Measurements from ENCODE around the gene METTL27. TPM values are rescaled to one million over a fixed set of nuclear protein-coding genes. Genes with fewer than 3 reads are reported as not detected.

METTL27 gene, protein sequence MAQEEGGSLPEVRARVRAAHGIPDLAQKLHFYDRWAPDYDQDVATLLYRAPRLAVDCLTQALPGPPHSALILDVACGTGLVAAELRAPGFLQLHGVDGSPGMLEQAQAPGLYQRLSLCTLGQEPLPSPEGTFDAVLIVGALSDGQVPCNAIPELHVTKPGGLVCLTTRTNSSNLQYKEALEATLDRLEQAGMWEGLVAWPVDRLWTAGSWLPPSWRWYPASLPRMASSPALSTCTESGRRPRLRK
- 10 to 100 TPM in 1 of 4 donors, 1 to 10 TPM in 1, under 1 TPM in 2; 0.89 to 14.4 (median 2.5) TPM for polyA plus RNA-seq
- long read RNA-seq, donor 1, transcript METTL27-201 (6 exons, 941 nt): major isoform, 8 of 8 reads
- long read RNA-seq, donor 1, partial matches to known transcripts: 0 of 8 reads
- long read RNA-seq, donor 1, other reads (novel, unspliced or antisense): 0 of 8 reads
- long read RNA-seq, donor 2: 0 reads
- long read RNA-seq, donor 3: 0 reads
- long read RNA-seq, donor 4: 0 reads
- long read RNA-seq, donor 5: 0 reads
- long read RNA-seq, donor 6, partial matches to known transcripts: 0 of 1 reads
- long read RNA-seq, donor 6, other reads (novel, unspliced or antisense): 0 of 1 reads
- long read RNA-seq, donor 7, partial matches to known transcripts: 0 of 1 reads
- long read RNA-seq, donor 7, other reads (novel, unspliced or antisense): 0 of 1 reads
- long read RNA-seq, donor 8: 0 reads
- long read RNA-seq, donor 9: 0 reads
- long read RNA-seq, donor 10, partial matches to known transcripts: 0 of 1 reads
- long read RNA-seq, donor 10, other reads (novel, unspliced or antisense): 0 of 1 reads

DNA sequence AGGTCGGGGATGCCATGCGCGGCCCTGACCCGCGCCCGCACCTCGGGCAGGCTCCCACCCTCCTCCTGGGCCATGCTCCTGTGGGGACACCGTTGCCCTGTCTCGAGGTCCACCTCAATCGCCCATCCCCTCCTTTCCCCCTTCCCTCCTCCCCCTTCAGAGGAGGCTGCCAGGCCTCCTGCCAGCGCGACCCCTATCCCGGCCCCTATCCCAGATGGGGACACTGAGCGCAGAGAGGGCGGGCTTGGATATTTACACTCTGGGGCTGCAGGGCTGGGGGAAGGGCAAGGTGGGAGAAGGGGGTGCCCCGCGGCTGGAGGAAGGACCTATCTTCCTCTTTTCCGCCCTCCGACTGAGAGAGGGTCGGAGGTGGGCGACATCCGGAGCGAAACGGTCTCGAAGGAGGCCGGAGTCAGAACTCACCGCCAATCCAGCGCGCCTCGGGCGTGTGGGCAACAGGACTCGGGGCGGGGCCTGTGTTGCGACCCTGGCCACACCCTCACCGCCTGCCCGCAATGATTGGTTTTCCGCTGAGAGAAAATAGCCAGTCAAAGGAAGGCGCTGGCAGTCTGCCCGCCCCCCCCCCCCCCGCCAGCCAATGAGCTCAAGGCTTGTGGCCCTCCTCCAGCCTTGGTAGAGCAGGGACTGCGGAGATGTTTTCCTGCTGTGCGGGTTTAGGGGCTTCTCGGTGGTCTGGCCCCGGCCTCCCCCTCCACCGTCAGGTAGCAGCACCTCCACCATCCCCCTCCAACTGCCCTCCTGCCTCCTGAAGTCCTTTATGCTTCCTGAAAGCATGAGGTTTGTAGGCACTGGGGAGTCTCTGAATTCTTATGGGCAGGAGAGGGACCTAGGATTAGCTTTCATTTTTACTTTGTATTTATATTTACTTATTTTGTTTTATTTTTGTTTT lies at the start of gene METTL27:
Gene METTL27 (minus strand): TSS at position 450 of the 910 bp plus-strand sequence. CDS start 376 bp downstream, at position 74.
- peak within 1 kb of the TSS; percentile 29 to 74 (median 33) for H3K27ac ChIP-seq (ENCODE audit: low read depth in 1 of 3, low read length in 2 of 3)
- H3K9me3 ChIP-seq (ENCODE audit: control insufficient read depth in 2 of 2, insufficient read depth in 1 of 2, low read depth in 1 of 2, low read length in 1 of 2): no peaks in the 10 kb centered on the region
- peak within 1 kb of the TSS; percentile 33 to 75 (median 75) for H3K4me3 ChIP-seq (ENCODE audit: low read depth in 1 of 3, low read length in 3 of 3)
- no peak for FAIRE-seq
- DNase-seq: peak; percentile 94 to 95
- H3K27me3 ChIP-seq (ENCODE audit: control insufficient read depth in 3 of 3, insufficient read depth in 3 of 3, low read length in 3 of 3): no peaks in the 10 kb centered on the region
- WGBS, 3 donors: 1 to 7% (median 4%) methylated on average over 40 to 44 of the region's 45 CpGs
- no peaks in the 10 kb centered on the region for H3K36me3 ChIP-seq (ENCODE audit: control insufficient read depth in 3 of 3, insufficient read depth in 2 of 3, low read depth in 1 of 3, low read length in 3 of 3)
- peaks cover 0 to 7% (median 3%) of the 10 kb centered on the region in 3 donors for H3K4me1 ChIP-seq (ENCODE audit: control insufficient read depth in 3 of 3, insufficient read depth in 2 of 3, low read depth in 1 of 3, low read length in 2 of 3)

DNA sequence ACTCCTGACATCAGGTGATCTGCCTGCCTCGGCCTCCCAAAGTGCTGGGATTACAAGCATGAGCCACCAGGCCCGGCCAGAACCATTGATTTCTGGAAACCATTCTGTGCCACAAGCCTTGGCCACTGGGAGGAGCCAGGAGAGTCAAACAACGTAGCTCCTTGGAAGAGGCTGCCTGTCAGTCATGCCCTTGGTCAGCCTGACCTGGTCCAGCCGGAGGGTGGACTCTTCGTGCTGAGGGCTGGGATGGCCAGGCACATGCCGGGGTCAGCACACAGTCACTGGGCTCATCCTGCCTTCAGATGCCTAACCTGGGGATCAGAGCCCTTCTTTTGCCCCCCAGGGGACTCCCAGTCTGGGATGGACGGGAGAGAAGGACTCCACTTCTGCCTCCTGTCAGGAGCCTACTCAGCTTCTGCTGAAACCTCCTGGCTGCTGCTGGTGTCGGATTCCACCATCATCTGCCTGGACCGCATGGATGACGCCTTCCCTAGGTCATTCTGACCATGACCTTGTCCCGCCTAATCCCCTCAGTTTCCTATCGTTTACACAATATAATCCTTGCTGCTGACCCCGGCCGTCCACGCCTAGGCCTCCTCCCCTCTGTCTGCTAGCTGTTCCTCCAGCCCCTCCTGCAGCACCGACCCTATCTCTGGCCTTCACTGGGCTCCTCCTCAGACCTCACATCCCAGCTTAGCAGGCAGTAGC lies 49.0 kb upstream of the METTL27 start:
- peaks cover 0 to 6% (median 0%) of the 10 kb centered on the region in 3 donors for H3K4me1 ChIP-seq (ENCODE audit: control insufficient read depth in 3 of 3, insufficient read depth in 2 of 3, low read depth in 1 of 3, low read length in 2 of 3)
- H3K27ac ChIP-seq (ENCODE audit: low read depth in 1 of 3, low read length in 2 of 3): no peak overlapping the region
- FAIRE-seq: no peak
- H3K27me3 ChIP-seq (ENCODE audit: control insufficient read depth in 3 of 3, insufficient read depth in 3 of 3, low read length in 3 of 3): peaks cover 0 to 4% (median 0%) of the 10 kb centered on the region in 3 donors
- H3K36me3 ChIP-seq (ENCODE audit: control insufficient read depth in 3 of 3, insufficient read depth in 2 of 3, low read depth in 1 of 3, low read length in 3 of 3): no peaks in the 10 kb centered on the region
- H3K4me3 ChIP-seq (ENCODE audit: low read depth in 1 of 3, low read length in 3 of 3): no peak overlapping the region
- DNase-seq: no peak
- peaks cover 0 to 5% of the 10 kb centered on the region in 2 donors for H3K9me3 ChIP-seq (ENCODE audit: control insufficient read depth in 2 of 2, insufficient read depth in 1 of 2, low read depth in 1 of 2, low read length in 1 of 2)
- 76 to 82% (median 81%) methylated on average over 16 of the region's 16 CpGs for WGBS, 3 donors

DNA sequence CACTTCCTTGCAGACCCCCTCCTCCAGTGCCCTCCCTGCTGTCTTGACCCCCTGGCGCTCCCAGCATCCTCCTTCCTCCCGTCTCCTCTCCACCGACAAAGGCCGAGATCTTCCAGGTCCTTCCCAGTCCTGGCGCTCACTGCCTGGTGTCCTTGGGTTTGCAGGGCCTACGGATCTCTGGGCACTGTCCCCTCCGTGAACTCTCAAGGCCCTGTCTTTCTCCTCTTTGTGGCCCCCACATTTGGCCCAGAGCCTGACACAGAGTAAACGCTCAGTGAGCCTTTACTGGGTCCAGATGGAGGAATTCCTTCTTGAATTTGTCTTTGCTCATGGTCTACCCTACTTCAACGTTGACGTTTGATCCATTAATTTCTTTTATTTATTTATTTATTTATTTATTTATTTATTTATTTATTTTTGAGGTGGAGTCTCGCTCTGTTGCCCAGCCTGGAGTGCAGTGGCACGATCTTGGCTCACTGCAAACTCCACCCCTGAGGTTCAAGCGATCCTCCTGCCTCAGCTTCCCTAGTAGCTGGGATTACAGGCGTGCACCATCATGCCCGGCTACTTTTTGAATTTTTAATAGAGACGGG lies 48.3 kb upstream of the METTL27 start:
- Histone ChIP-seq H3K9me3 (ENCODE audit: control insufficient read depth in 2 of 2, insufficient read depth in 1 of 2, low read depth in 1 of 2, low read length in 1 of 2) (peaks cover 0 to 5% of the 10 kb centered on the region in 2 donors), H3K36me3 (ENCODE audit: control insufficient read depth in 3 of 3, insufficient read depth in 2 of 3, low read depth in 1 of 3, low read length in 3 of 3) (no peaks in the 10 kb centered on the region), H3K4me3 (ENCODE audit: low read depth in 1 of 3, low read length in 3 of 3) (no peak overlapping the region), H3K27ac (ENCODE audit: low read depth in 1 of 3, low read length in 2 of 3) (no peak overlapping the region), H3K4me1 (ENCODE audit: control insufficient read depth in 3 of 3, insufficient read depth in 2 of 3, low read depth in 1 of 3, low read length in 2 of 3) (peaks cover 0 to 10% (median 0%) of the 10 kb centered on the region in 3 donors), H3K27me3 (ENCODE audit: control insufficient read depth in 3 of 3, insufficient read depth in 3 of 3, low read length in 3 of 3) (peaks cover 0 to 7% (median 0%) of the 10 kb centered on the region in 3 donors)
- no peak for FAIRE-seq
- WGBS, 3 donors: 87 to 93% (median 90%) methylated on average over 16 of the region's 16 CpGs
- no peak for DNase-seq

DNA sequence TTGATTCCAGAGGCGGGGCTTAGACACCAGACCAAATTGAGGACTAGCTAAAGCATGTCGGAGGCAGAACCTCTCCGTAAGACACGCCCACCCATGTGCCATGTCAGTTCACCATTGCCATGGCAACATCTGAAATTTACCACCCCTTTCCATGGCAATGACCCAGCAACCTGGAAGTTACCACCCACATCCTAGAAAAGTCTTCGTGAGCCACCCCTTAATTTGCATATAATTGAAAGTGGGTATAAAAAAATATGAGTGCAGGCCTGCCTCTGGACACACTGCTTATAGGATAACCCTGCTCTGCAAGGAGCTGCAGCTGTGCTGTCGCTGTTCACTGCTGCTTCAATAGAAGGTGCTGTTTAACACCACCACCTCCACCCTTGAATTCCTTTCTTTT lies 46.6 kb upstream of the METTL27 start:
- Histone ChIP-seq H3K27me3 (ENCODE audit: control insufficient read depth in 3 of 3, insufficient read depth in 3 of 3, low read length in 3 of 3) (peaks cover 0 to 7% (median 2%) of the 10 kb centered on the region in 3 donors), H3K27ac (ENCODE audit: low read depth in 1 of 3, low read length in 2 of 3) (no peak overlapping the region), H3K4me3 (ENCODE audit: low read depth in 1 of 3, low read length in 3 of 3) (no peak overlapping the region), H3K9me3 (ENCODE audit: control insufficient read depth in 2 of 2, insufficient read depth in 1 of 2, low read depth in 1 of 2, low read length in 1 of 2) (no peaks in the 10 kb centered on the region), H3K4me1 (ENCODE audit: control insufficient read depth in 3 of 3, insufficient read depth in 2 of 3, low read depth in 1 of 3, low read length in 2 of 3) (peaks cover 0 to 10% (median 0%) of the 10 kb centered on the region in 3 donors), H3K36me3 (ENCODE audit: control insufficient read depth in 3 of 3, insufficient read depth in 2 of 3, low read depth in 1 of 3, low read length in 3 of 3) (no peaks in the 10 kb centered on the region)
- 79 to 87% (median 84%) methylated on average over 6 of the region's 6 CpGs for WGBS, 3 donors
- FAIRE-seq: no peak
- no peak for DNase-seq

DNA sequence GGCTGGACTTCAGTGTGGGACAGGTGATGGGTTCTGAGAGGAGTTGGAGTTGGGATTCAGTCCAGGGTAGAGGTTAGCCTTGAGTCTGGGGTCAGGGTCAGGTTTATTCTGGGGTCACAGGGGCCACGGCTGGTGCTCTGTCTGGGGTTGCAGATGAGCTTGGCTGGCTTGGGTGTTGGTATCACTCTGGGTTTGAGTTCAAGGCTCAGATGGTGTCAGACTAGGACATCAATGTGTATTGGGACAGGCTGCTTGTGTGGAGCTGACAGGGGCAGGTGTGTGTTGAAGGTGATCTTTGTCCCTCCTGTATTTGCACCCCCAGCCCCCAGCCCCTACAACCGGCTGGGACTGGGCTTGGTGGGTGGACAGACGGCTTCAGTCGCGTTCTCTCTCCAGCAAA lies 45.4 kb upstream of the METTL27 start:
- DNase-seq (no peak), FAIRE-seq (no peak)
- Histone ChIP-seq H3K36me3 (ENCODE audit: control insufficient read depth in 3 of 3, insufficient read depth in 2 of 3, low read depth in 1 of 3, low read length in 3 of 3) (no peaks in the 10 kb centered on the region), H3K4me3 (ENCODE audit: low read depth in 1 of 3, low read length in 3 of 3) (no peak overlapping the region), H3K9me3 (ENCODE audit: control insufficient read depth in 2 of 2, insufficient read depth in 1 of 2, low read depth in 1 of 2, low read length in 1 of 2) (no peaks in the 10 kb centered on the region), H3K27ac (ENCODE audit: low read depth in 1 of 3, low read length in 2 of 3) (no peak overlapping the region), H3K4me1 (ENCODE audit: control insufficient read depth in 3 of 3, insufficient read depth in 2 of 3, low read depth in 1 of 3, low read length in 2 of 3) (peaks cover 0 to 10% (median 0%) of the 10 kb centered on the region in 3 donors), H3K27me3 (ENCODE audit: control insufficient read depth in 3 of 3, insufficient read depth in 3 of 3, low read length in 3 of 3) (peaks cover 0 to 7% (median 2%) of the 10 kb centered on the region in 3 donors)
- 53 to 80% (median 77%) methylated on average over 5 of the region's 5 CpGs for WGBS, 3 donors

DNA sequence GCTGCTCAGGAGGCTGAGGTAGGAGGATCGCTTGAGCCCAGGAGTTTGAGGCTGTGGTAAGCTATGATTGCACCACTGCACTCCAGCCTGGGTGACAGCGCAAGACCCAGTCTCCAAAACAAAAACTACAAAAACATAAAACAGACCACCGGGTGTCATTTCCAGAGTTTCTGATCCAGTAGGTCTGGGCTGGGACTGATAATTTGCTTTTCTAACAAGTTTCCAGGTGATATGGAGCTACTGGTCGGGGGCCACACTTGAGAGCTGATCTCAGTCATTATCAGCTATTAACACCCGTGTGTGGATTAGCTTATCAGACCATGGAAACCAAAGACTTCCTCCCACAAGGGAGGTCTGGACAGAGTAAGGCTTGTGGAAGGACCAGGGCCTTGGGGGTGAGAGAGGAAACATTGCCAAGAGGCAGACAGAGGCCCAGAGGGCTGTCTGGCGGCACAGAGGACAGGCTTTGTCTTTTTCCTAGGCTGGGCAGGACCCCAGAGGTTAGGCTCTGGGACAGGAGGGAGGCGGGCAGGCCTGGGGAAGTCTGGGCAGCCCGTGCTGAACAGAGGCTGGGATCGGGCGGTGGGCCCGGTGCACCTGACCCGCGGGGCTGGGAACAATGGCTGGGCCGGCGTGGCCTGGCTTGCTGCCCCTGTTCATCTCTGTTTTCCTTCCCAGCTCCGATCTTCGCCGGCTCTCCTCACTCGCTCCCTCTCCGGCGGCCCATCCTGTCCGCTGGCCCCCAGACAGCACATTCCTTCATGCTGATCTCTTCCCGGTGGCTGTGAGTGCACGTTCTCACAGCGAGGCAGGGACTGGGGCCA lies 43.9 kb upstream of the METTL27 start:
- Histone ChIP-seq H3K36me3 (ENCODE audit: control insufficient read depth in 3 of 3, insufficient read depth in 2 of 3, low read depth in 1 of 3, low read length in 3 of 3) (no peaks in the 10 kb centered on the region), H3K4me1 (ENCODE audit: control insufficient read depth in 3 of 3, insufficient read depth in 2 of 3, low read depth in 1 of 3, low read length in 2 of 3) (peaks cover 0 to 10% (median 0%) of the 10 kb centered on the region in 3 donors), H3K4me3 (ENCODE audit: low read depth in 1 of 3, low read length in 3 of 3) (no peak overlapping the region), H3K9me3 (ENCODE audit: control insufficient read depth in 2 of 2, insufficient read depth in 1 of 2, low read depth in 1 of 2, low read length in 1 of 2) (no peaks in the 10 kb centered on the region), H3K27ac (ENCODE audit: low read depth in 1 of 3, low read length in 2 of 3) (peak overlapping the region in 2 of 3 donors; percentile 17 to 30), H3K27me3 (ENCODE audit: control insufficient read depth in 3 of 3, insufficient read depth in 3 of 3, low read length in 3 of 3) (peaks cover 0 to 7% (median 2%) of the 10 kb centered on the region in 3 donors)
- 41 to 62% (median 57%) methylated on average over 23 to 25 of the region's 25 CpGs for WGBS, 3 donors
- no peak for FAIRE-seq
- DNase-seq: no peak
